Measurements from ENCODE around the gene IGFBP5.

Gene IGFBP5

GRCh38 chr2:216671791-216672343 lies 23.5 kb downstream of the IGFBP5 start:
- H3K4me3 ChIP-seq (ENCODE audit: low read depth, low read length) = no peak overlapping the region
- DNase-seq (ENCODE audit: low read depth) = no peak
- no peak for TF ChIP-seq CTCF (IDR thresholded peaks at IDR 0.05; ENCODE audit: low read depth, low read length, missing control alignments)

GRCh38 chr2:216671081-216671411 lies 24.3 kb downstream of the IGFBP5 start:
- H3K4me3 ChIP-seq (ENCODE audit: low read depth, low read length) = no peak overlapping the region
- TF ChIP-seq CTCF (IDR thresholded peaks at IDR 0.05; ENCODE audit: low read depth, low read length, missing control alignments) = no peak
- no peak for DNase-seq (ENCODE audit: low read depth)

- no peak for DNase-seq (ENCODE audit: low read depth)
- no peak for TF ChIP-seq CTCF (IDR thresholded peaks at IDR 0.05; ENCODE audit: low read depth, low read length, missing control alignments)
- no peak overlapping the region for H3K4me3 ChIP-seq (ENCODE audit: low read depth, low read length)
Observed at GRCh38 chr2:216670266-216671080, 24.9 kb downstream of the IGFBP5 start.

GRCh38 chr2:216666461-216667233 lies 28.7 kb downstream of the IGFBP5 start:
- peak; percentile 100 for TF ChIP-seq CTCF (IDR thresholded peaks at IDR 0.05; ENCODE audit: low read depth, low read length, missing control alignments)
- DNase-seq (ENCODE audit: low read depth) = peak; percentile 26
- no peak overlapping the region for H3K4me3 ChIP-seq (ENCODE audit: low read depth, low read length)

- DNase-seq (ENCODE audit: low read depth) = no peak
- H3K4me3 ChIP-seq (ENCODE audit: low read depth, low read length) = no peak overlapping the region
- TF ChIP-seq CTCF (IDR thresholded peaks at IDR 0.05; ENCODE audit: low read depth, low read length, missing control alignments) = no peak
Observed at GRCh38 chr2:216665717-216666116, 29.6 kb downstream of the IGFBP5 start.

- no peak for TF ChIP-seq CTCF (IDR thresholded peaks at IDR 0.05; ENCODE audit: low read depth, low read length, missing control alignments)
- no peak for DNase-seq (ENCODE audit: low read depth)
- no peak overlapping the region for H3K4me3 ChIP-seq (ENCODE audit: low read depth, low read length)
Observed at GRCh38 chr2:216665242-216665641, 30.1 kb downstream of the IGFBP5 start.

Measured in GM12864 (cell line).